SK-N-SH treated with all-trans-retinoic acid at 6 μM for 48 hours (cell line): ENCODE measurements around the gene ZKSCAN5.

Experiments
- ATAC-seq: fragments of 200-7000 bp; cut with Tn5 transposase; 3 replicates; pipeline ENCODE4 v1.9.1; 2020; ENCODE audit warnings: mild to moderate bottlenecking, moderate library complexity
- BACH2 ChIP-seq: fragments of 250-450 bp; sonication (Bioruptor Pico); IDR thresholded peaks from 2 replicates; pipeline ENCODE4 v1.9.0; 2021; ENCODE audit warnings: mild to moderate bottlenecking, borderline replicate concordance
- CSDC2 ChIP-seq: fragments of 250-450 bp; sonication (Bioruptor Pico); IDR thresholded peaks from 2 replicates; pipeline ENCODE4 v1.5.0; 2020; ENCODE audit warnings: mild to moderate bottlenecking, moderate library complexity
- ESRRG ChIP-seq: fragments of 250-450 bp; sonication (Bioruptor Pico); IDR thresholded peaks from 2 replicates; pipeline ENCODE4 v1.6.1; 2021; ENCODE audit warnings: mild to moderate bottlenecking
- GLIS3 ChIP-seq: fragments of 250-450 bp; sonication (Bioruptor Pico); IDR thresholded peaks from 2 replicates; pipeline ENCODE4 v1.5.0; 2020; ENCODE audit warnings: mild to moderate bottlenecking, moderate library complexity
- ISL1 ChIP-seq: fragments of 250-450 bp; sonication (Bioruptor Pico); IDR thresholded peaks from 2 replicates; pipeline ENCODE4 v2.1.2; 2022; ENCODE audit warnings: mild to moderate bottlenecking, moderate library complexity
- OSR1 ChIP-seq: fragments of 250-450 bp; sonication (Bioruptor Pico); IDR thresholded peaks from 2 replicates; pipeline ENCODE4 v1.8.0; 2022; ENCODE audit warnings: moderate library complexity, mild to moderate bottlenecking, inconsistent platforms
- PPARA ChIP-seq: fragments of 250-450 bp; sonication (Bioruptor Pico); IDR thresholded peaks from 2 replicates; pipeline ENCODE4 v1.5.0; 2020; ENCODE audit warnings: mild to moderate bottlenecking, borderline replicate concordance
- RARB ChIP-seq: fragments of 250-450 bp; sonication (Bioruptor Pico); IDR thresholded peaks from 2 replicates; pipeline ENCODE4 v1.8.0; 2021; ENCODE audit warnings: mild to moderate bottlenecking, moderate library complexity
- SNAI2 ChIP-seq: fragments of 250-450 bp; sonication (Bioruptor Pico); IDR thresholded peaks from 2 replicates; pipeline ENCODE4 v1.5.0; 2020; ENCODE audit warnings: mild to moderate bottlenecking, moderate library complexity
- TCF4 ChIP-seq: fragments of 250-450 bp; sonication (Bioruptor Pico); IDR thresholded peaks from 2 replicates; pipeline ENCODE4 v1.8.0; 2021; ENCODE audit warnings: mild to moderate bottlenecking, moderate library complexity, borderline replicate concordance
- TOX ChIP-seq: fragments of 250-450 bp; sonication (Bioruptor Pico); IDR thresholded peaks from 2 replicates; pipeline ENCODE4 v1.8.0; 2021; ENCODE audit warnings: mild to moderate bottlenecking, moderate library complexity, borderline replicate concordance
- ZC3H10 ChIP-seq: fragments of 250-450 bp; sonication (Bioruptor Pico); IDR thresholded peaks from 2 replicates; pipeline ENCODE4 v1.5.1; 2021; ENCODE audit warnings: mild to moderate bottlenecking, moderate library complexity
- ZFP30 ChIP-seq: fragments of 450-650 bp; formaldehyde crosslinking; IDR thresholded peaks from 2 replicates; pipeline ENCODE4 v1.5.0; 2022; ENCODE audit warnings: mild to moderate bottlenecking, moderate library complexity
- ZNF565 ChIP-seq: fragments of 450-650 bp; formaldehyde crosslinking; conservative IDR thresholded peaks from 2 replicates; pipeline ENCODE4 v1.5.0; 2020; ENCODE audit warnings: low read depth, mild to moderate bottlenecking, moderate library complexity
- ZNF8 ChIP-seq: fragments of 450-650 bp; formaldehyde crosslinking; IDR thresholded peaks from 2 replicates; pipeline ENCODE4 v1.5.0; 2020; ENCODE audit warnings: mild to moderate bottlenecking, moderate library complexity
- TF ChIP-seq, protein P1 (sequence below): fragments of 250-450 bp; sonication (Bioruptor Pico); IDR thresholded peaks from 2 replicates; pipeline ENCODE4 v1.8.0; 2020; ENCODE audit warnings: mild to moderate bottlenecking, moderate library complexity, borderline replicate concordance
- TF ChIP-seq, protein P2 (sequence below): fragments of 250-450 bp; sonication (Bioruptor Pico); IDR thresholded peaks from 2 replicates; pipeline ENCODE4 v1.8.0; 2021; ENCODE audit warnings: low read depth, mild to moderate bottlenecking, moderate library complexity, borderline replicate concordance
- TF ChIP-seq, protein P3 (sequence below): fragments of 250-450 bp; sonication (Bioruptor Pico); IDR thresholded peaks from 2 replicates; pipeline ENCODE4 v1.5.1; 2020; ENCODE audit warnings: low read depth, mild to moderate bottlenecking, moderate library complexity
- TF ChIP-seq, protein P4 (sequence below): fragments of 250-450 bp; sonication (Bioruptor Pico); IDR thresholded peaks from 2 replicates; pipeline ENCODE4 v1.5.0; 2020; ENCODE audit warnings: mild to moderate bottlenecking, moderate library complexity
- TF ChIP-seq, protein P5 (sequence below): fragments of 250-450 bp; sonication (Bioruptor Pico); IDR thresholded peaks from 2 replicates; pipeline ENCODE4 v1.5.1; 2021; ENCODE audit warnings: mild to moderate bottlenecking, moderate library complexity

The ZKSCAN5 gene

DNA sequence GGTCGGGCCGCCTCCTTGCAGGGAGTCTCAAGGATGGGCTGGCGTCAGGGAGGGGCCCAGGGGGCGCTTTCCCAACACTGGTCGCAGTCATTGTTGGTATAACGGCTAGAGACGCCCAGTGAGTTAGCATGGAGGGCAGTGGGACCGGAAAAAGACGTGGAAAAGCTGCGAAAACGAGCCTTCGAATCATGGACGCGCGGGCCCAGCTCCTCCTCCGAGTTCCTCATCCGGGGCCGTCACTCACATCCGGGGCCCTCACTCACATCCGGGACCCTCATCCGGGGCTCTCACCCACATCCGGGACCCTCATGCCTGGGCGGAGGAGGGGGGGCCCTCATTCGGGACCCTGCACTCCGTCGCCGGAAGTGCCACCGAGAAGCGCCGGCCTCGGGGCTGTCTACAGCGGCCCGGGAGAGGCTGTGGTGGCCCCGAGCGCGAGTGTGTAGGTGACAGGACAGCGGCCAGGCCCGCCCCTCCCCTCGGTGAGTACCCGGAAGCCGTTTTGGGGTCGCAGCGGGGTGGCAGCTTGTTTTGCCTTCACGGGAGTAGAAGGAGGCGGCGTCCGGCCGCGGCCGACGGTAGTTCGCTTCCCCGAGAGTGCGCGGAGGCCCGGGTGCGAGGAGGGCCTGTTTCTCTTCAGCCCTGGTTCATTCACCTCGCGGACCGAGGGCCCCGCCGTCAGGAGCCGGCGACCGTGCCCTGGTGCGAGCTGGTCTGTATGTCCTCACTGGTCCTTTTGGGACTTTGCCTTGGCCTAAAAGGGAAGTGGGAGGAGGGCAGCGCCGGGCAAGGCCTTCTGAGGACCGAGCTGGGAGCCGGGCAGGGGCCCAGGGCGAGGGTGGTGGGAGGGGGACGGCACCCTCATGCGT, 54.1 kb downstream of the ZKSCAN5 start, which contains the start of gene ZNF655 (continued):
- no peak for TF ChIP-seq OSR1 (CRISPR knock-in tag)
- no peak for TF ChIP-seq ZC3H10

DNA sequence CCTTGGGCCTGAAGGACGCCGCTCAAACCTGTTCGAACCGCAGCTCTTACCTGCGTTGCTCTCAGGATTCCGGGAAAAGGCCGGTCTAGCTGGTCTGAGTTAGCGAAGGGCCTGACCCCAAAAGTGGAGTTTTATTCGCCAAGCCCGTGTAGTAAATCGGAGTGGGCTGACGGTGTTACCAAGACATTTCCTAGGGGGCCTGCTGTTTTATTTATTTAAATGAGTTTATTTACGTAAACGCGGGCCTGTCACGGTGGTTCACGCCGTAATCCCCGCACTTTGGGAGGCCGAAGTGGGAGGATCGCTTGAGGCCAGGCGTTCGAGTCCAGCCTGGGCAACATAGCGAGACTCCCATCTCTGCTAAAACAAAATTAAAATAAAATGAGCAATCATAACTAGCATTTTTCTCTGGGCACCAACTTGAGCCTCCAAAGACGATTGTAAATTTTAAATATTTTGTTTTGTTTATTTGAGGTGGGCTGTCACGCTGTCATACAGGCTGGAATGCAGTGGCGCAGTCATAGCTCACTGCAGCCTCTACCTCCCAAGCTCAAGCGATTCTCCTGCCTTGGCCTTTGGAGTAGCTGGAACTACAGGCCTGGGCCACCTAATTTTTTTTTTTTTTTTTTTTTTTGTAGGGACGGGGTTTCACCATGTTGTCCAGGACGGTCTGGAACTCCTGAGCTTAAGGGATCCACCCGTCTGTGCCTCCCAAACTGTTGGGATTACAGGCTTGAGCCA, 54.9 kb downstream of the ZKSCAN5 start:
- TF ChIP-seq BACH2 (CRISPR knock-in tag) (no peak), ZNF565 (CRISPR knock-in tag) (no peak), TCF4 (CRISPR knock-in tag) (no peak), PPARA (CRISPR knock-in tag) (no peak), OSR1 (CRISPR knock-in tag) (no peak)
- TF ChIP-seq, protein P1, sequence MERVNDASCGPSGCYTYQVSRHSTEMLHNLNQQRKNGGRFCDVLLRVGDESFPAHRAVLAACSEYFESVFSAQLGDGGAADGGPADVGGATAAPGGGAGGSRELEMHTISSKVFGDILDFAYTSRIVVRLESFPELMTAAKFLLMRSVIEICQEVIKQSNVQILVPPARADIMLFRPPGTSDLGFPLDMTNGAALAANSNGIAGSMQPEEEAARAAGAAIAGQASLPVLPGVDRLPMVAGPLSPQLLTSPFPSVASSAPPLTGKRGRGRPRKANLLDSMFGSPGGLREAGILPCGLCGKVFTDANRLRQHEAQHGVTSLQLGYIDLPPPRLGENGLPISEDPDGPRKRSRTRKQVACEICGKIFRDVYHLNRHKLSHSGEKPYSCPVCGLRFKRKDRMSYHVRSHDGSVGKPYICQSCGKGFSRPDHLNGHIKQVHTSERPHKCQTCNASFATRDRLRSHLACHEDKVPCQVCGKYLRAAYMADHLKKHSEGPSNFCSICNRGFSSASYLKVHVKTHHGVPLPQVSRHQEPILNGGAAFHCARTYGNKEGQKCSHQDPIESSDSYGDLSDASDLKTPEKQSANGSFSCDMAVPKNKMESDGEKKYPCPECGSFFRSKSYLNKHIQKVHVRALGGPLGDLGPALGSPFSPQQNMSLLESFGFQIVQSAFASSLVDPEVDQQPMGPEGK (CRISPR knock-in tag), result no peak

DNA sequence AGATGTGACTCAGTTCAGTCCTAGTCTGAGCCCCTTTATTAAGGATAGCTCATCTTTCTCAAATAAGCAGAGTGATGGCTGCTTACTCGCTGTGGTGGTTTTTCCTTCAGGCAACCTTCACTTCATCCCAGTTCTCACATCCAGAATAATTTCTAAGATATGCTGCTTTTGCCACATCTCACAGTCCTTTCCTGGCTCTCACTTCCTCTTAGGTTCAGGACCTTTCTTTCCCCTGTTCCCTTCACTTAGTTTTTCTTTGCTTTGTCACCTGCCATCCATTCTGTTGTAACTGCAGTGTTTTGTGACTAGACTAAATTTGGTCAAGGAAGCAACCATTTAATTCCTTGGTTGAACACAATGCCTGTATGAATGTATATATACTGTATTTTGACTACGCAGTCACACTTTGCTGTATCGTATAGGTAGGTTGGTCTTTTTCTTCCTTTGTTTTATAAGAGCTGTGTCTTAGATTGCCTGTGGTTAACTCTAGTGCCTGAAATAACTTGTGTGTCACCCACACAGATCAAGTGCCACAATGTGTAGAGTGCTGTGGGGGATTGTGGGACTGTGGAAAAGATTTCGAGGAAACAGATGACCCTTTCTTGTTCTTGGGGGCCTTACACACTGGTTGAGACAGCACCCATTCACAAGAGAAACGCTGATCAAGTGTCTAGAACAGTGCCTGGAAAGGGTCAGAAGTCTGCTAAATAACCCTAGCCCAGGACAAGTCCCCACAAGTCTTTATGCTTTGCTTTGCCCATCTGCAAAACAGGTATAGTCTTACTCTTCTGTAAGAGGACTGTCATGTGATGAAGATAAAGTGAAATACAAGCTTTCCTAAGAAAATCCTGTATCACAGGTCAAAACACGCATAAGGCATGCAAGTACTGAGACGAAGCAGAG, 56.6 kb downstream of the ZKSCAN5 start:
- TF ChIP-seq PPARA (CRISPR knock-in tag) (no peak), OSR1 (CRISPR knock-in tag) (no peak), TCF4 (CRISPR knock-in tag) (no peak), ESRRG (CRISPR knock-in tag) (no peak), TOX (CRISPR knock-in tag) (no peak), GLIS3 (CRISPR knock-in tag) (no peak), ISL1 (no peak), SNAI2 (CRISPR knock-in tag) (no peak), ZC3H10 (no peak), ZFP30 (CRISPR knock-in tag) (no peak)
- TF ChIP-seq, protein P2, sequence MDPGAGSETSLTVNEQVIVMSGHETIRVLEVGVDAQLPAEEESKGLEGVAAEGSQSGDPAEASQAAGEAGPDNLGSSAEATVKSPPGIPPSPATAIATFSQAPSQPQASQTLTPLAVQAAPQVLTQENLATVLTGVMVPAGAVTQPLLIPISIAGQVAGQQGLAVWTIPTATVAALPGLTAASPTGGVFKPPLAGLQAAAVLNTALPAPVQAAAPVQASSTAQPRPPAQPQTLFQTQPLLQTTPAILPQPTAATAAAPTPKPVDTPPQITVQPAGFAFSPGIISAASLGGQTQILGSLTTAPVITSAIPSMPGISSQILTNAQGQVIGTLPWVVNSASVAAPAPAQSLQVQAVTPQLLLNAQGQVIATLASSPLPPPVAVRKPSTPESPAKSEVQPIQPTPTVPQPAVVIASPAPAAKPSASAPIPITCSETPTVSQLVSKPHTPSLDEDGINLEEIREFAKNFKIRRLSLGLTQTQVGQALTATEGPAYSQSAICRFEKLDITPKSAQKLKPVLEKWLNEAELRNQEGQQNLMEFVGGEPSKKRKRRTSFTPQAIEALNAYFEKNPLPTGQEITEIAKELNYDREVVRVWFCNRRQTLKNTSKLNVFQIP (CRISPR knock-in tag), result no peak
- TF ChIP-seq, protein P3, sequence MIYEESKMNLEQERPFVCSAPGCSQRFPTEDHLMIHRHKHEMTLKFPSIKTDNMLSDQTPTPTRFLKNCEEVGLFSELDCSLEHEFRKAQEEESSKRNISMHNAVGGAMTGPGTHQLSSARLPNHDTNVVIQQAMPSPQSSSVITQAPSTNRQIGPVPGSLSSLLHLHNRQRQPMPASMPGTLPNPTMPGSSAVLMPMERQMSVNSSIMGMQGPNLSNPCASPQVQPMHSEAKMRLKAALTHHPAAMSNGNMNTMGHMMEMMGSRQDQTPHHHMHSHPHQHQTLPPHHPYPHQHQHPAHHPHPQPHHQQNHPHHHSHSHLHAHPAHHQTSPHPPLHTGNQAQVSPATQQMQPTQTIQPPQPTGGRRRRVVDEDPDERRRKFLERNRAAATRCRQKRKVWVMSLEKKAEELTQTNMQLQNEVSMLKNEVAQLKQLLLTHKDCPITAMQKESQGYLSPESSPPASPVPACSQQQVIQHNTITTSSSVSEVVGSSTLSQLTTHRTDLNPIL (CRISPR knock-in tag), result no peak
- TF ChIP-seq, protein P4, sequence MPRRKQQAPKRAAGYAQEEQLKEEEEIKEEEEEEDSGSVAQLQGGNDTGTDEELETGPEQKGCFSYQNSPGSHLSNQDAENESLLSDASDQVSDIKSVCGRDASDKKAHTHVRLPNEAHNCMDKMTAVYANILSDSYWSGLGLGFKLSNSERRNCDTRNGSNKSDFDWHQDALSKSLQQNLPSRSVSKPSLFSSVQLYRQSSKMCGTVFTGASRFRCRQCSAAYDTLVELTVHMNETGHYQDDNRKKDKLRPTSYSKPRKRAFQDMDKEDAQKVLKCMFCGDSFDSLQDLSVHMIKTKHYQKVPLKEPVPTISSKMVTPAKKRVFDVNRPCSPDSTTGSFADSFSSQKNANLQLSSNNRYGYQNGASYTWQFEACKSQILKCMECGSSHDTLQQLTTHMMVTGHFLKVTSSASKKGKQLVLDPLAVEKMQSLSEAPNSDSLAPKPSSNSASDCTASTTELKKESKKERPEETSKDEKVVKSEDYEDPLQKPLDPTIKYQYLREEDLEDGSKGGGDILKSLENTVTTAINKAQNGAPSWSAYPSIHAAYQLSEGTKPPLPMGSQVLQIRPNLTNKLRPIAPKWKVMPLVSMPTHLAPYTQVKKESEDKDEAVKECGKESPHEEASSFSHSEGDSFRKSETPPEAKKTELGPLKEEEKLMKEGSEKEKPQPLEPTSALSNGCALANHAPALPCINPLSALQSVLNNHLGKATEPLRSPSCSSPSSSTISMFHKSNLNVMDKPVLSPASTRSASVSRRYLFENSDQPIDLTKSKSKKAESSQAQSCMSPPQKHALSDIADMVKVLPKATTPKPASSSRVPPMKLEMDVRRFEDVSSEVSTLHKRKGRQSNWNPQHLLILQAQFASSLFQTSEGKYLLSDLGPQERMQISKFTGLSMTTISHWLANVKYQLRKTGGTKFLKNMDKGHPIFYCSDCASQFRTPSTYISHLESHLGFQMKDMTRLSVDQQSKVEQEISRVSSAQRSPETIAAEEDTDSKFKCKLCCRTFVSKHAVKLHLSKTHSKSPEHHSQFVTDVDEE, result no peak
- TF ChIP-seq, all 23 proteins: peak for 0
- no peak for ATAC-seq

More for the DNA sequence above, 54.9 kb downstream of the ZKSCAN5 start:
- ATAC-seq, result no peak

DNA sequence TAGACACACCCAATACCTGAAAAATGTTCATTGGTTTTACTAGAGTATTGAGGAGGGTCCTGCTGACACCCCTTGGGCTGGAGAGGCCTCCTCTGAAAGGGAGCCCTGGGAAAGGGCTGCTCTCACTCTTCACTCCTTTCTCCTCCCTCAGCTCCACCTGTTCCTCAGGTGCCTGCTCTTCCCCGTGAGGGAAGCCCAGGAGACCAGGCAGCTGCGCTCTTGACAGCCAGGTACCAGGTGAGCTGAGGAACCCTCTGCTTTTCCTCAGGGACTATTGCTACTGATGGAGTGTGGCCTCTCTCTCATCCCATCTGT, 57.2 kb downstream of the ZKSCAN5 start:
- no peak for ATAC-seq
- TF ChIP-seq, protein P2 (CRISPR knock-in tag), result no peak
- TF ChIP-seq, protein P5, sequence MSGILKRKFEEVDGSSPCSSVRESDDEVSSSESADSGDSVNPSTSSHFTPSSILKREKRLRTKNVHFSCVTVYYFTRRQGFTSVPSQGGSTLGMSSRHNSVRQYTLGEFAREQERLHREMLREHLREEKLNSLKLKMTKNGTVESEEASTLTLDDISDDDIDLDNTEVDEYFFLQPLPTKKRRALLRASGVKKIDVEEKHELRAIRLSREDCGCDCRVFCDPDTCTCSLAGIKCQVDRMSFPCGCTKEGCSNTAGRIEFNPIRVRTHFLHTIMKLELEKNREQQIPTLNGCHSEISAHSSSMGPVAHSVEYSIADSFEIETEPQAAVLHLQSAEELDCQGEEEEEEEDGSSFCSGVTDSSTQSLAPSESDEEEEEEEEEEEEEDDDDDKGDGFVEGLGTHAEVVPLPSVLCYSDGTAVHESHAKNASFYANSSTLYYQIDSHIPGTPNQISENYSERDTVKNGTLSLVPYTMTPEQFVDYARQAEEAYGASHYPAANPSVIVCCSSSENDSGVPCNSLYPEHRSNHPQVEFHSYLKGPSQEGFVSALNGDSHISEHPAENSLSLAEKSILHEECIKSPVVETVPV (CRISPR knock-in tag), result no peak
- TF ChIP-seq ZNF8 (no peak), BACH2 (CRISPR knock-in tag) (no peak), TCF4 (CRISPR knock-in tag) (no peak), PPARA (CRISPR knock-in tag) (no peak), RARB (CRISPR knock-in tag) (no peak), CSDC2 (CRISPR knock-in tag) (no peak), GLIS3 (CRISPR knock-in tag) (no peak)
- TF ChIP-seq, protein P3 (CRISPR knock-in tag), result no peak
